Dedifferentiated amniotic fluid mesenchymal stem cell (primary cell): ENCODE results near the gene CAMKMT.

ENCODE experiments used
- DNase-seq: peaks from one replicate; pipeline ENCODE4 v3.0.0-alpha.2; 2016; ENCODE audit errors: extremely low spot score

CAMKMT gene

DNA sequence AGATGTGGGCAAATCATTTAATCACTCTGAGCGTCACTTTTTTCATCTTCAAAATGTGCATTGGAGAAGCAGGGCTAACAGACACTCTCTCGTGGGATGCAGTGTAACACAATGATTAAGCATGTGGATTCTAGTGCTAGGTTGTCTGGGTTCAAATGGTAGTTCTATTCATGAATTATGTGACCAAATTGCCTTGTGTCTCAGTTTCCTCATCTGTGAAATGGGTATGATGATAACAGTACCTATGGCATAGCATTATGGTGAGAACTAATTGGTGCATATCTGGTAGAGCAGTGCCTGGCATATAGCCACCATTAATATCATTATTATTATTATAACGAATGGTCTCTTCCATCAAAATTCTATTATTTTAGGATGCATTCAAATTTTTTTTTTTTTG is 437.4 kb downstream of the CAMKMT start:
- no peak for DNase-seq

DNA sequence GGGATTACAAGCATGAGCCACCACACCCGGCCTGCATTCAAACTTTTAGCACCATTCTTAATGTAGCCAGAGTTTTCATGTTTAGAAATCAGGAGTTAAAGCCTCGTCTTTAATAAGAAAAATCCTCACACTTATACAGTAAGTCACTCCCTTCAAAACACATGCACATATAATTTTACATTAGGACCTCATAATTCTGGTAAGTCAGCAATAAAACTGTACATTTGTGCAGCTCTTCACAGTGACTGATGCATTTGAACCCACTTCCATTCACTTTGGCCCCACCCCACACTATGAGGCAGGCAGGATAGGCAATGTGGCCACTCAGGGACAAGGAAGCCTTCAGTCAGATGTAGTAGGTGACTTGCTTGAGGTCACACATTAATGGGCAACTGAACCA is 438.0 kb downstream of the CAMKMT start:
- no peak for DNase-seq

DNA sequence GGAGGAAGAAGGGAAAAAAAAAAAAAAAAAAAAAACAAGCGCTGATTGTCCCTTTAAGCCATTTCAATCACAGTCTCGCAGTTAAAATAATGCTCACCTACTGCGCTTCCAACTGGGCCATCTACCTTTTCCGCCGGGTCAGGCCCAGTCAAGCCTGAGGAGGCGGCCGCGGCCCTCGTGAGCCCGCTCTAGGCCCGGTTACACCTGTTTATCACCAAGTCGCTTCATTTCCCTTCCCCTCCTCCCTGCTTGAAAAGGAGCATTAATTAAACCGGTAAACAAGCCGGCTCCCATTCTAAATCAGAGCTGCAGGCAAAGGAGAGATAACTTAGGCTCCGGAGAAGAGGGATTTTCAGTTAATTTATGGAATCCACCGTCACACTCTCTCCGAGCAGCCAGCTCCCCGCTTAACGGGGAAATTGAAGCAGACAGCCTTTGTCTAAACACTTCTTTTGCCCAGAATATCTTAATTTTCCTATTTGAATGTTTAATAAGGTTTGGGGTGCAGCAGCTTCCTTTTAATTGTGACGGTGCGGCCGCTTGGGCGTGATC is 439.6 kb downstream of the CAMKMT start:
- no peak for DNase-seq

DNA sequence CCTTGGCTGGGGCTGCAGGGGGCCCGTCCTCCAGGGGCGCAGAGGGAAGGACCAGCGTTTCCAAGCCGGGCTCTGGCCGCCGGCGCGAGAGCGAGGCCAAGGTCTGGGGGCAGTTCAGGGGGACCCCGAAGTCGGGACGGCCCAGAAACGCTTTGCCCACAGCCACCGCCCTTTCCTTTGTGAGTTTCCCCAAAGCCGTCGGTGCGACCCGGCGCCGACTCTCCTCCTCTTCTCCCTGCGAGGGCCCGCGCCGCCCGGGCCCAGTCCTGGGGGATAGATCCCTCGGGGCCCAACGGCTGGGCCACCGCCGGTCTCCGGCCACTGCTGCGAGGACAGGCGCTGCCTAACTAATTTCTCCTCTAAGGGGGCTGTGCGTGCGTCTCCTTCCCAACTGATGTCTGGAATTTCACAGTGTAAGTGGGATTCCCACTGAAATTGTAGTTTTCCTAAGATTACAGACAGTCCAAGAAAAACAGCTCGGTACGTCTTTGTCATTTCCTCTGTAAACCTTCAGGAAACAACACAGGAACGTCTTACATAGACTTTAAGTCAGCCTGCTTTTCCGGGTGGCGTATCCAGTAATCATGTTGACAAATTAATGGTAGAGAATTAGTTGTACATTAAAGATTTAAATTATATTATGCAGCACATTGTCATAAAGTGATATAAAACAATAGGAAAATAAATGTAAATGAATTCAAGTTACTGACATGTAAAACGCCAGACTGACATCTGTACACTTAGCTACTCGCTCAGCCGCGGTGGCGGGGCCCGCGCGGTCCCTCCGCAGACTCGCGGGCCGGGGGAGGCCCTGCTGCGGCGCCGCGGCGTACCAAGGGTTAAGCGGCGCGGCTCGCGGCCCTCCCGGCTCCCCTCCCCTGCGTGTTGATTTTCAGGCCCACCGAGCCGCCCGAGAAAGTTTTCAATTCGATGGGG is 440.4 kb downstream of the CAMKMT start:
- DNase-seq, result no peak

DNA sequence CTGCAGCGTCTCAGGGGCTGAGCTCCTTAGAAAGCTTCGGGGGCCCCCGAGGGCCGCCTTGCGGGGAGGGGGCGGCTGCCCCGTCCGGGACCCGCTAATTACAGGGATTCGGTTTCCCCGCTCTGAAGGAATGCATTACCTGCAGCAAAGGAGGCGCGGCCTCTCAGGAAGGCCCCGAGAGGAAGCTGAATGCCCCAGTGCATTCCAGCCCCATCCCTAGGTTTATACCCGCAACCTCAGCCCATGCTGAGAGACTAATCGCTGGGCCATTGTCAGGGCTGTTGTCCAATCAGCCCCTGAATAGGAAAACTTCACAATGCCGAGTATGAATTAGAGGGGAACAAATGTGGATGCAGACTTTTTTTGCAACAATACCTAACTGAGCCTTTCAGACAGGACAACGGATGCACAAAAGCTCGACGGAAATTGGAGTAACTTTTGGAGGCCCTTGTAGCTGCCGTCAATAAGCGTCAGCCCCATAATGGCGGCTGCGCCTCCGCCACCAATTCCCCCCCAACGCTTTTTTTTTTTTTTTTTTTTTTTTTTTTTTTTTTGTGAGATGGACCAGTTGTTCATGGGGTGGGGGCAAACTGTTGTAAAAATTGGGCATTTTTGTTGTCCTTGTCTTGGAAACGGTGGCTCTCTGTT is 441.2 kb downstream of the CAMKMT start:
- no peak for DNase-seq

DNA sequence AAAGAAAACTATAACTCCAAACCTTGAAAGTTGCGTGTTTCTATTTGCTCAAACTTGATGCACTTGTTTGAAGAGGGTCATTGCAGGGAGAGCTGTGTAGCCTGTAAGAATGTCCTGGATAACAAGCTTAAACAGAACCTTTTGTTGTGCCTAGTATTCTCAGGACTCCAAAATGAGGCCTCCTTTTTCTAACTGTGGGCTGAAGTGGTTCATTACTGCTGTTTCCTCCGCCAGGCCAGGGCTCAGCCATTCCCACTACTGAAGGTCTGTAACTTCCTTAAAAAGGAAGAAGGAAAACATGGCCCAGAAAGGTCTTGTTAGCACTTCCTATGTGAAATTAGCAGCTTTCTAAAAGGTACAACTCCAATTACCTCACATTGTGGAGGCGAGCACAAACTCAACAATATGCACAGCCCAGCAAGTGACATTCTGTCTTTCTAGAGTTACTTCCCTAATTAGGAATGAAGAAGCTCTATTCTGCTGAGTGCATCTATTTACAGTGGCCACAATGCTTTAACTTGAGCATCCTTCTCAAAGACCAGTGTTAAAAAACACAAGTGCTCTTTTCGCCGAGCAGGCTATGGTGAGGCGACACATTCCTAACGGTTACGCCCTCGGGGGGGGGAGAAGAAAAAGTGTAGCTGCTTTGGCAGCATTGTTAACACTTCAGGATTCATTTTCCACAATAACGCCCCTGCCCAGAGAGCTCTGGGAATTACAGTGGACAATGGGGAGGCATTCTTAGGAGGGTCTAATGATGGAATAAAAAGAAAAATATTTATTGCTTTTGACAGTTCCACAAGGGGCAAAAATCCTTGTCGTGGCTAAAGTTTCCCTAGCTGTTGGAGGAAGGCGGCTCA is 442.9 kb downstream of the CAMKMT start:
- DNase-seq, result no peak

DNA sequence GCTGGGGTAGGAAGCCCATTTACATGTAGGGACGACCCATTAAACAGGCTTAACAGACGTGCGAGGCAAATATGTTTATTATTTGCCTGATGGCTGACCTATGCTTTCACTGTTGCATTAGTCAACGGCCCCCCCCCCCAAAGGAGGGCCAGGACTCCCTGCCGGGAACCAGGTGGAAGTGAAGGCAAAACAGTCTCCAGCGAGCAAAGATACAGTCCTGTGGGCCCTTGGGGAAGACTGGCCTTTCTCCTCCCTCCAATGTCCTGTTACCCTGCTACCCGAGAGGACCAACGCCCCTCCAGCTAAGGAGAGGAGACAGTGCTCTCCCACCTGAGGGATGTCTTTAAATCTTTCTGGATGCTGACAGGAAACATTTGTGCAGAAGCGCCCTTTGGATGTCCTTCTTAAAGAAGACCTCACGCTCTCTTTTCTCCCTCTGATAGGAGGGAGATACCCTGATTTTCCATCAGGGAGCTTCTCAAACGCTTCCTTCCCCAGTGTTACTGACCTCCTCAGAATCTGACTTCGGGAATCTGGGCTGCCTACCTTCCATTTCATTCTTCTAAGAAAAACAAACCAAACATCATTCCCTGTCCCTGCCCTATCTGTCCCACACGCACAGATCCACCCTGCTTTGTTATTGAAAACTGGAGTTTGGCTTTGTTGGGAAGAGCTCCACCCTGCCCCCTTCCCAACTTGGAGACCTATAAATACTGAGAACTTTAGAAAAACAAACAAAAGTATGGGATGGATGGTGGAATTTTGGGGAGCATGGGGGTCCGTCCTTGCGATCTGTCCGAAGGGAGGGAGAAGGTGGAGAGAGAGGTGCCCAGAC is 443.9 kb downstream of the CAMKMT start:
- DNase-seq, result no peak

DNA sequence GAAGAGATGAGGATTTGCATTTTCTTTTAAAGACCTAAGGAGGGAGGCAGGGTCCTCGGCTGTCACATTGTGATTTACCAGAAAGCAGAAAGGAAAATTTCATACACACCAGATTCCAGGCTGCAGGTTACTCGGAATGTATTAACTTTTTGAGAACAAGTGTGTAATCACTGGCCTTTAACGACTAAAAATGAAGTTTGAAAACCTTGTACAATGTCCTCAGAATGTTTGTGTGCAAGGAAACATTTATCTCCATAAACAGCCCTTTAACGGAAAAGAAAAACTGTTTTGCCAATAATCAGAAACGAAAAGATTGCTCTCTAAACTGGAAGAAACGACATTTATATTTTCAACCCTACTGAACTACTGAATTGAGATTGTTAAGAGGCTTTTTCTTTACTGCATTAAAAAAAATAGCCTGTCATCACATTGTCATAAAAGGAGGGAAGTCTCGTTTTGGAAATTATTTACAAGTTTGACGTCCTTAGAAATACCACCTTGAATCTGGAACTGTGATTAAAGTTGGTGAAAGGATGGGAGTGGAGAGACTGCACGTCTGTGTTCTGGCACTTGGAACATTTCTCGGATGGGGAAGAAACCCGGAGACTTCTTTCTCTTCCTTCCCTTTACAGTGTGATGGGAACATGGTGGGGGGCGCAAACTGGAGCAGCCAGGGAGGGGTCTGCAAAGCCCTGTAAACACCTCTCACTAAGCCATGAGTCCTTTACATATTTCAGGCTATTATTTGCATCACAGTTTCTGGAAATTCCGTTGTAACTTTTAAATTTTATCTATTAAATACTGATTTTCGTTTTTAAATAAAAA is 445.7 kb downstream of the CAMKMT start:
- DNase-seq, result no peak

DNA sequence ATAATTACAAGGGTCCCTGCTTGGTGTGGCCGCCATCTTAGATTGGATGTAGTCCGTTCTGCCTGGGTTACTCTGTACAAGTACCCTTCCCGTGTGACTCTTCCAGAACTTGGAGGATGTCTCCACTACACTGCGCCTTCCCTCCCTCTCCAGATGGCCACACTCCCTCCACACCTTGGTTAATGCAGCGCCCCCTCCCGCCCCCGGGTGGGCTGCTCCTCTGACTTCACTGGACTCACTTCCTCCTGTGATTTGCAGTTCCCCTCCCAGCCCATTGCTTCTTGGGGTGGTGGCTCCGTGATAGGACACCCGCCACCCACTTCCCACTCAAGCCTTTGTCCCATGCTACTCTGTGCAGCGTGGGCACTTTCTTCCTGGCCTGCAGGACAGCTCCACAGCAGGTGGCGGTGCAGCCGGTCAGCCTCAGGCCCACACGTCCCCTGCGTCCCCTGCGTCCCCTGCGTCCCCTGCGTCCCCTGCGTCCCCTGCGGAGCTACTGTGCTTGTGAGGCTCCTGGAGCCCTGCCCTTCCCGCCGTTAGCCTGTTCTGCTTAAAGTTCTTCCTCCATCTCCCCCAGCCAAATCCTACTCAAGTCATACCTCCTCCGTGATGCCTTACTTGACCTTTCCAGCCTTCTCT is 449.3 kb downstream of the CAMKMT start:
- DNase-seq, result no peak

DNA sequence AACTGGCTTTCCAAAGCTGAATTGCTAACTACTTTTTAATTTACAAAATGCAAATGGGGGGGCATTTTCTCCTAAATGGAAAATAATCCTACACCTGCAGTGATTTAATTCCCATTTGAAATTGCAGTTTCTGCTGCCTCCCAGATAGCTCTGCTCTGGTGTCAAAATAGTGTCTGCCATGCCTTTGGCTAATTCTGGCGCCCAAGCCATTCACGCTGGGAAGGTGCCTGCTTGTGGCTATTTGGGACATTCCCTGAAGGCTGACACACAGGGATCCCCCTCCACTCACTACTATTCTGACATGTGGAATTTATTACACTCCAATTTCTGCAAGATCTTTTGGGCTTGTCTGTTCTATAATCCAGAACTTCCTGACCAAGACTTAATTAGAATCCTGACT is 451.4 kb downstream of the CAMKMT start:
- no peak for DNase-seq

DNA sequence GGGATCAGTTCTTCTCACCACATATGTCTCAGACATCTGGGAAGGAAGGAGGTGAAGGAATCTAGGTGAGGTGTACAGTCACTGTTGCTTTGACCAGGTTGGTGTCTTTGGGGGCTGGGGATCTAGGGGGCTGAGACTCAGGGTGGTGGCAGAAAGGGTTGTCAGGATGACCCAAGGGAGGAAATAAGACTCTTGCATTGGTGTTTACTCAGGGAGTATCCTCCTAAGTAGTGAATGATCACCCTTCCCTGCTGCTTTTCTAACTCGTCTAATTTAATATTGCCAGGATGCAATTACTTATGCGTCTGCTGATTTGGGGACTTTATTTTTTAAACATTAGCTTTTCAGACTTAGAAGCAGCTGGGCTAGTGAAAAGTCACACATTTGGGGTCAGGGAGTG is 451.9 kb downstream of the CAMKMT start:
- DNase-seq, result no peak

DNA sequence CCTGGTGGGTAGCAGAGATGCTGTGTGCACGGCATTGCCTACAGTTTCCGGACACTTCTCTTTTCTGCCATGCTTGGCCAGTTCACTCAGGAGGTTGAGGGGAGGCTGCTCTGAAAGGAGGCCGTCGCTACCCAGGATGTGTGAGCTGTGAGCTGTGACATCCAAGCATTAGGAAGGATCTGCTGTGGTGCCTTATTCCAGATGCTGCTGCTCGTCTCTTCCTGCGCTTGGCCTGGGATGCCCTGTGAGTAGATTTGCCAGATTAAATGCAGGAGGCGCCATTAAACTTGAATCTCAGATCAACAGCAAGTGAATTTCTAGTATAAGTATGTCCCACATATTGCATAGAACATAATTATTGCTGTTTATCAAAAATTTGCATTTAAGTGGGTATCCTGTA is 455.5 kb downstream of the CAMKMT start:
- DNase-seq, result no peak

DNA sequence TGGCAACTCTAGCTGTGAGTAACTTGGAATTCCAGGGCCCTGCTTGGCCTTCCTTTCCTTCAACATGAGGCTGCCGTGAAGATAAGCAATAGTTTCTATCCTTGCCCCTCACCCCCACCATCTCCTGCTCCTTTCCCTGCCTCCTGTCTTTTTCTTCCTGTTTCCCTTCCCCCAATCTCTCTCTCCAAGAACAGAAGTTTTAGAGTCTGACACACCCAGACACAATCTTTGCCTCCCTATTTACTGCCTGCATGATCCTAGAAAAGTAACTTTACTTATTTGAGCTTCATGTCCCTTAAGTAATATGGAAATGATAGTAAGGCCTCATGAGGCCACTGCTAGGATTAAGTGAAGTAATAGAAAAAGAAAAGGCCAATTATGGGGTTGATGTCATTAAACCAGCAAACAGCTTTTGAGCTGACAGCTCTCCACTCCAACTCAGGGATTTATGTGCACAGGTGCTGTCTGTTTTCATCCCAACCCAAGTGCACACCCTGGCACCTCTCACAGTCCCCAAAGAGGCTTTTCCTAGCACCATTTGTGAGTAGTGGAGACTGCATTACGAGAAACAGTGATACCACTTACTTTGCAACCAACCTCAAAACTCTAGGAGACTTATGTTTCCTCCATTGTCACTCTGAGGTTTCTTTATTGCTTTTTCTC is 456.1 kb downstream of the CAMKMT start:
- no peak for DNase-seq

DNA sequence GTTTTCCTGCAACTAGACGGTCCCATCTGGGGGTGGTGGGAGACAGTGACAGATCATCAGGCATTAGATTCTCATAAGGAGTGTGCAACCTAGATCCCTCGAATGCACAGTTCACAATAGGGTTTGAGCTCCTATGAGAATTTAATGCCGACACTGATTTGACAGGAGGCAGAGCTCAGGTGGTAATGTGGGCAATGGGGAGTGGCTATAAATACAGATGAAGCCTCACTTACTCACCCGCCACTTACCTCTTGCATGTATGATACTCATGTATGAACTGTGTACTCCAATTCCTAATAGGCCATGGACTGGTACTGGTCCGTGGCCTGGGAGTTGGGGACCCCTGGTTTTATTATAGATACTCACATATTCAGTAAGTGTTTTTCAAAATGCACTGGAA is 457.3 kb downstream of the CAMKMT start:
- no peak for DNase-seq

DNA sequence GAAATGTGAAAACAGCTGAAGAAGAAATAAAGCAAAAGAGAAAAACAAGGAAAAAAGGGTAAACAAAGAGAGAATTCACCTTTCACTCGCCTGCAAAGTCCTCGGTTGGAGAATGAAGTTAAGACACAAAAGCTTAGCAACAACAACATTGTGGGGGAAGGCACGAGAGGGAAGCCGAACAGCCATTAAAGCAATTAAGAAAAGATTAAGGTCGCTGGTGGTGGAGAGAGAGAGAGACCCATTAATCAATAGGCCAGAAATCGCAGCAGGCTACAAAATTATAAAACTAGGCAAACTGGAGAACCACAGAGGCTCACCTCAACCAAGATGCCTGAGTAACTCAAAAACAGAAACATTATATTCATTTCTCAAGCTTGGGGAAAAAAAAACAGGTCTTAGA is 459.8 kb downstream of the CAMKMT start:
- DNase-seq, result no peak

DNA sequence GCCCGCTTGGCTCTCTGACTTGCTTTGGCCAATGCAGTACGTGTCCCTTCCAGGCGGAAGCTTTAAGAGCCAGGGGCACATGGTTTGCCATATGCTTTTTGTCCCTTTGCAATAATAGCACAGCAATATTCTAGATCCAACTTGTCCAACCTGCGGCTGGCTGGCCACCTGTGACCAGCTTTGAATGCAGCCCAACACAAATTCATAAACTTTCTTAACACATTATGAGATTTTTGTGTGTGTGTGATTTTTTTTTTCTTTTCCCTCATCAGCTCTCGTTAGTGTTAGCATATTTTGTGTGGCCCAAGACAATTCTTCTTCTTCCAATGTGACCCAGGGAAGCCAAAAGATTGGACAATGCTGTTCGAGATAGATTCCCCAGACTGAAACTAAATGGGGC is 460.4 kb downstream of the CAMKMT start:
- DNase-seq, result no peak
